Tibial nerve (tissue), 4 donors: ENCODE measurements around the gene TCF7L1. TPM values are rescaled to one million over a fixed set of nuclear protein-coding genes. Genes with fewer than 3 reads are reported as not detected.
A peak's percentile ranks its signal among the peaks of the same experiment; 100 is the strongest.
"Not testable (repeated sequence)": the region's sequence is repeated elsewhere in the genome, so short reads cannot be mapped to it uniquely, and the experiment has no call there.

Experiments used
- DNase-seq, 2 donors: peaks; one replicate each; pipeline ENCODE4 v3.0.0-alpha.2; 2019; ENCODE audit warnings: low spot score in 2 of 2
- H3K27ac ChIP-seq, 4 donors: fragments of 200-600 bp; sonication (generic) in 3 of 4; one replicate each; pipeline ENCODE4 v1.5.1; 2017 to 2019; ENCODE audit warnings: mild to moderate bottlenecking in 1 of 4
- H3K27me3 ChIP-seq, 2 donors: fragments of 200-600 bp; sonication (generic) in 1 of 2; one replicate each; pipeline versions ENCODE4 v1.5.1 to v1.6.0; 2017 to 2019
- H3K36me3 ChIP-seq, 3 donors: fragments of 200-600 bp; sonication (generic); one replicate each; pipeline ENCODE4 v1.5.1; 2018 to 2019
- H3K4me1 ChIP-seq, 4 donors: fragments of 200-600 bp; sonication (generic) in 3 of 4; one replicate each; pipeline ENCODE4 v1.5.1; 2017 to 2019
- H3K4me3 ChIP-seq, 4 donors: fragments of 200-600 bp; sonication (generic) in 3 of 4; one replicate each; pipeline ENCODE4 v1.5.1; 2017 to 2019; ENCODE audit warnings: mild to moderate bottlenecking in 1 of 4, moderate library complexity in 1 of 4
- H3K9me3 ChIP-seq, 4 donors: fragments of 200-600 bp; sonication (generic) in 3 of 4; one replicate each; pipeline ENCODE4 v1.5.1; 2017 to 2019
- EP300 ChIP-seq, 2 donors: sonication (generic); formaldehyde crosslinking; IDR thresholded peaks; one replicate each; pipeline ENCODE4 v1.6.1; 2017; ENCODE audit warnings: antibody characterized with exemption in 2 of 2, mild to moderate bottlenecking in 1 of 2
- POLR2A ChIP-seq, 2 donors: fragments of 450-650 bp; IDR thresholded peaks; one replicate each; pipeline ENCODE4 v1.6.1; 2017; ENCODE audit warnings: antibody characterized with exemption in 2 of 2, mild to moderate bottlenecking in 2 of 2, moderate library complexity in 2 of 2
- WGBS, 2 donors: methylation state at CpG; one replicate each; pipeline ENCODE4 v1.1.5; 2018; 5-methylcytosine and 5-hydroxymethylcytosine counted together
- total RNA-seq, 4 donors: library from RNA; depleted of rRNA; stranded (reverse); fragments of >200 nt; gene quantifications; one replicate each; pipeline ENCODE4 v1.1.0, GENCODE V29; 2016
- TF ChIP-seq, protein P1 (sequence below), 5 experiments: fragments of 200-600 bp in 3 of 5; fragments of 450-650 bp in 2 of 5; sonication (generic) in 3 of 5; IDR thresholded peaks; one replicate each; pipeline ENCODE4 v1.5.1; 2016 to 2019; ENCODE audit warnings: antibody characterized with exemption in 5 of 5, mild to moderate bottlenecking in 3 of 5, moderate library complexity in 2 of 5

The TCF7L1 gene
- total RNA-seq, 4 donors from 2014 or later = 3.7 to 14.1 (median 7.1) TPM

DNA sequence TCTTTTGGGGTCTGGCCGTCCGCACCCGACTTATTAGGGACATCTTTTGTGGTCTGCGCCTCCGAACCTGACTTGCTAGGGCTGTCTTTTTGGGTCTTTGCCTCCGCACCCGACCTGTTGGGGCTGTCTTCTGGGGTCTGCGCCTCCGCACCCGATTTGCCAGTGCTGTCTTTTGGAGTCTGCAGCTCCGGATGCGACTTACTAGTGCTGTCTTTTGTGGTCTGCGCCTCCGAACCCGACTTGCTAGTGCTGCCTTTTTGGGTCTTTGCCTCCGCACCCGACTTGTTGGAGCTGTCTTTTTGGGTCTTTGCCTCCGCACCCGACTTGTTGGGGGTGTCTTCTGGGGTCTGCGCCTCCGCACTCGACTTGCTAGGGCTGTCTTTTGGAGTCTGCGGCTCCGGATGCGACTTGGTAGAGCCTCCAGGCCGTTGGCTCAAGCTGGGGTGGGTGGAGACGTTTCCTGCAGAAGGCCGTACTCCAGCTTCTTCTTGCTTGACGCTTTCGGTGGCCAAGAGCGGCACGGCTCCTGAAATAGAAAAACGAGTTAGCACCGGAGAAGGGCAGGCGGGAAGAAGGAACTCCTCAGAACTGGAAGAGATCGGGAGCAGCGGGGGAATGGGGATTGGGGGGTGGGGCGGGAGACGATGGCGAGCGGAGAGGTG lies 194.1 kb downstream of the TCF7L1 start:
- H3K36me3 ChIP-seq = peaks cover under 1 to 34% (median 22%) of the 10 kb centered on the region in 3 donors
- peak in 1 of 2 donors; percentile 30 for DNase-seq
- no peaks in the 10 kb centered on the region for H3K27me3 ChIP-seq
- H3K9me3 ChIP-seq = no peaks in the 10 kb centered on the region
- peaks cover 0 to 53% (median 28%) of the 10 kb centered on the region in 4 donors for H3K4me1 ChIP-seq
- no peak for TF ChIP-seq POLR2A (IDR thresholded peaks at IDR 0.05)
- TF ChIP-seq EP300 (IDR thresholded peaks at IDR 0.05) = no peak
- TF ChIP-seq, protein P1, sequence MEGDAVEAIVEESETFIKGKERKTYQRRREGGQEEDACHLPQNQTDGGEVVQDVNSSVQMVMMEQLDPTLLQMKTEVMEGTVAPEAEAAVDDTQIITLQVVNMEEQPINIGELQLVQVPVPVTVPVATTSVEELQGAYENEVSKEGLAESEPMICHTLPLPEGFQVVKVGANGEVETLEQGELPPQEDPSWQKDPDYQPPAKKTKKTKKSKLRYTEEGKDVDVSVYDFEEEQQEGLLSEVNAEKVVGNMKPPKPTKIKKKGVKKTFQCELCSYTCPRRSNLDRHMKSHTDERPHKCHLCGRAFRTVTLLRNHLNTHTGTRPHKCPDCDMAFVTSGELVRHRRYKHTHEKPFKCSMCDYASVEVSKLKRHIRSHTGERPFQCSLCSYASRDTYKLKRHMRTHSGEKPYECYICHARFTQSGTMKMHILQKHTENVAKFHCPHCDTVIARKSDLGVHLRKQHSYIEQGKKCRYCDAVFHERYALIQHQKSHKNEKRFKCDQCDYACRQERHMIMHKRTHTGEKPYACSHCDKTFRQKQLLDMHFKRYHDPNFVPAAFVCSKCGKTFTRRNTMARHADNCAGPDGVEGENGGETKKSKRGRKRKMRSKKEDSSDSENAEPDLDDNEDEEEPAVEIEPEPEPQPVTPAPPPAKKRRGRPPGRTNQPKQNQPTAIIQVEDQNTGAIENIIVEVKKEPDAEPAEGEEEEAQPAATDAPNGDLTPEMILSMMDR (IDR thresholded peaks at IDR 0.05) = no peak
- H3K27ac ChIP-seq = peak overlapping the region; percentile 90 to 97 (median 93)
- peak overlapping the region; percentile 67 to 79 (median 73) for H3K4me3 ChIP-seq
- 3 to 5% methylated on average over 41 of the region's 41 CpGs for WGBS, 2 donors

DNA sequence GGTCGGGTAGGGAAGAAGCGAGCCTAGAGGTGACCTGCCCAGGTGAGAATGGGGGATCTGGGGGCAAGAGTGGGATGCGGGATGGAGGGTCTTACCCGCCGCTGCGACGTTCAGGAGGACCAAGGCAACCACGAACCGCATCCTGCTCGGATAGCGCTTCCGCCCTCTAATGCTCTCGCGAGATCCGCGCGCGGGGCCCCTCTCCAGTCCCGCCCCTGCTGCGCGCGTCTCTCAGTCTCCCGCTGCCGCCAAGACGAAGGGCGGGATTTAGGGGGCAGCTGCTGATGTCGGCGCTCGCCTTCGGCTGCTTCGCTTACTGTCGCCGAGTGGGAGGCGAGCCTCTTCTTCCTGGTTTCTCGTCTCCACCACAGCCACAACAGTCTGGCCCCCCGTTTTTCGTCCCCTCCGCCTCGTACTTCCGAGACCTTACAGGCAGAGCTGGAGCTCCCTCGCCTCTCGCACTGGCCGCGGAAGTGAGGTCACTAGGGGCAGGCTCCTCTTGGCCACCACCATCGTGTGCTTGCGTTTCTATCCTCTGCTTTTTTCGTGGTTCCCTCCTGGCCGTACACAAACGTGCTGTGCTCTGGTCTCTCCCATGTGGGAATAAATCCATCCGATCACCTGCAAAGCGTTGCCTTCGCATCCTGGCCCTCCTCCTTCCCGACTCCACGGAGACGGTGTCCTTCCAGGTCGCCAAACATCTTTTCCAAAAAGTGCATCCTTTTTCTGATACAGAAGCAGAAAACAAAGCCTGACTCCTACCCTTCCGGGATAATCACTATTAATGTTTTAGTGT lies 194.8 kb downstream of the TCF7L1 start, which contains the start of gene TGOLN2:
Gene TGOLN2 (minus strand): TSS at position 168 of the 796 bp plus-strand sequence. CDS start 27 bp downstream, at position 141.
- H3K36me3 ChIP-seq = peaks cover 0 to 27% (median 16%) of the 10 kb centered on the region in 3 donors
- TF ChIP-seq EP300 (IDR thresholded peaks at IDR 0.05) (peak in 1 of 2 donors; percentile 99), POLR2A (IDR thresholded peaks at IDR 0.05) (peak; percentile 97 to 98)
- TF ChIP-seq, protein P1 (IDR thresholded peaks at IDR 0.05) = peak in 2 of 5 experiments; percentile 43 to 51
- peaks cover 0 to 51% (median 27%) of the 10 kb centered on the region in 4 donors for H3K4me1 ChIP-seq
- peak; percentile 89 for DNase-seq
- peak within 1 kb of the TSS; percentile 67 to 79 (median 73) for H3K4me3 ChIP-seq
- no peaks in the 10 kb centered on the region for H3K9me3 ChIP-seq
- H3K27me3 ChIP-seq = no peaks in the 10 kb centered on the region
- H3K27ac ChIP-seq = peak within 1 kb of the TSS; percentile 90 to 97 (median 93)
- WGBS, 2 donors = 0% methylated on average over 56 to 57 of the region's 57 CpGs

DNA sequence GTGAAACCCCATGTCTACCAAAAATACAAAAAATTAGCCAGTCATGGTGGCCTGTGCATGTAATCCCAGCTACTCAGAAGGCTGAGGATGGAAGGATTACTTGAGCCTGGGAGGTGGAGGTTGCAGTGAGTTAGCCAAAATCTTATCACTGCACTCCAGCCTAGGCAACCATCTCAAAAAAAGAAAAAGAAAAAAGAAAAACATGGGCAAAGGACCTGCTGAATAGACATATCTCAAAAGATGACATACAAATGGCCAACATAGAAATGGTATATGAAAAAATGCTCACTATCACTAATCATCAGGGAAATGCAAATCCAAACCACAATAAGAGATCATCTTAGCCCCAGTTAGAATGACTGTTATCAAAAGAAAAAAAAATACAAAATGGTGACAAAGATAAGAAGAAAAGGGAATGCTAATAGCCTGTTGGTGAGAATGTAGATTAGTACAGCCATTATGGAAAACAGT lies 196.0 kb downstream of the TCF7L1 start:
- no peak overlapping the region for H3K27ac ChIP-seq
- no peak for TF ChIP-seq EP300 (IDR thresholded peaks at IDR 0.05)
- TF ChIP-seq, protein P1 (IDR thresholded peaks at IDR 0.05) = no peak
- no peak for TF ChIP-seq POLR2A (IDR thresholded peaks at IDR 0.05)
- peaks cover 0 to 39% (median 22%) of the 10 kb centered on the region in 4 donors for H3K4me1 ChIP-seq
- H3K4me3 ChIP-seq = no peak overlapping the region
- no peaks in the 10 kb centered on the region for H3K9me3 ChIP-seq
- H3K27me3 ChIP-seq = no peaks in the 10 kb centered on the region
- DNase-seq = no peak
- H3K36me3 ChIP-seq = peaks cover 0 to 15% (median 4%) of the 10 kb centered on the region in 3 donors

DNA sequence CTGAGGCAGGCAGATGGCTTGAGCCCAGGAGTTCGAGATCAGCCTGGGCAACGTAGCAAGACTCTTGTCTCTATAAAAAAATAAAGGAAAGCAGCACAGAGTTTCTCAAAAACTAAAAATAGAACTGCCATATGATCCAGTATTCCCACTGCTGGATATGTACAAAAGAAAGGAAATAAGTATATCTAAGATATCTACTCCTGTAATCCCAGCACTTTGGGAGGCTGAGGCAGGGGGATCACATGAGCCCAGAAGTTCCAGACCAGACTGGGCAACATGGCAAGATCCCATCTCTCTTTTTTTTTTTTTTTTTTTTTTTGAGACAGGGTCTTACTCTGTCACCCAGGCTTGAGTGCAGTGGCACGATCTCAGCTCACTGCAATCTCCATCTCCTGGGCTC lies 196.5 kb downstream of the TCF7L1 start:
- H3K9me3 ChIP-seq, H3K4me3 ChIP-seq, DNase-seq, H3K27ac ChIP-seq, H3K27me3 ChIP-seq: not testable (repeated sequence)
- Histone ChIP-seq H3K4me1 (peaks cover 0 to 34% (median 21%) of the 10 kb centered on the region in 4 donors), H3K36me3 (peaks cover 0 to 10% (median 0%) of the 10 kb centered on the region in 3 donors)
- WGBS, 2 donors = 82 to 87% methylated on average over 3 of the region's 3 CpGs

GRCh38 chr2:85330839-85331636 lies 197.8 kb downstream of the TCF7L1 start:
- 80 to 83% methylated on average over 13 of the region's 13 CpGs for WGBS, 2 donors
- Histone ChIP-seq H3K36me3 (peaks cover 0 to 6% (median 0%) of the 10 kb centered on the region in 3 donors), H3K27me3 (no peaks in the 10 kb centered on the region), H3K27ac (no peak overlapping the region), H3K9me3 (no peaks in the 10 kb centered on the region), H3K4me3 (no peak overlapping the region), H3K4me1 (peaks cover 0 to 21% (median 11%) of the 10 kb centered on the region in 4 donors)
- DNase-seq = no peak
- TF ChIP-seq EP300 (IDR thresholded peaks at IDR 0.05) (no peak), POLR2A (IDR thresholded peaks at IDR 0.05) (no peak)
- TF ChIP-seq, protein P1 (IDR thresholded peaks at IDR 0.05) = no peak

DNA sequence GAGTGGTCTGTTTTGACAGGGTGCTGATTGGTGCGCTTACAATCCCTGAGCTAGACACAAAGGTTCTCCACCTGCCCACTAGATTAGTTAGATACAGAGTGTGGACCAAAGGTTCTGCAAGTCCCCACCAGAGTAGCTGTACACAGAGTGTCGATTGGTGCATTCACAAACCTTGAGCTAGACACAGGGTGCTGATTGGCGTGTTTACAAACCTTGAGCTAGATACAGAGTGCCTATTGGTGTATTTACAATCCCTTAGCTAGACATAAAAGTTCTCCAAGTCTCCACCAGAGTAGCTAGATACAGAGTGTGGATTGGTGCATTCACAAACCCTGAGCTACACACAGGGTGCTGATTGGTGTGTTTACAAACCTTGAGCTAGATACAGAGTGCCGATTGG lies 200.7 kb downstream of the TCF7L1 start:
- not testable (repeated sequence) for DNase-seq, H3K36me3 ChIP-seq, H3K4me3 ChIP-seq, H3K27ac ChIP-seq, H3K27me3 ChIP-seq, H3K4me1 ChIP-seq, H3K9me3 ChIP-seq
- WGBS, 2 donors = 89 to 95% methylated on average over 4 of the region's 4 CpGs
